ENCODE results near the gene MED12L. TPM values are rescaled to one million over a fixed set of nuclear protein-coding genes. Genes with fewer than 3 reads are reported as not detected.

MED12L gene
- polyA plus RNA-seq, 1 donor from 2014 or later: 28.5 TPM

GRCh38 chr3:151085889-151086483 lies 522 bp downstream of the MED12L start:
- peaks cover 4% of the 10 kb centered on the region for H4K20me1 ChIP-seq (ENCODE audit: insufficient read depth)
- H3K9ac ChIP-seq (ENCODE audit: low read length): peak overlapping the region; percentile 86
- H2AFZ ChIP-seq (ENCODE audit: low read depth, low read length): no peak overlapping the region
- no peaks in the 10 kb centered on the region for H3K9me3 ChIP-seq (ENCODE audit: low read length)
- H3K4me2 ChIP-seq (ENCODE audit: low read length): no peak overlapping the region
- H3K27ac ChIP-seq (ENCODE audit: low read length): peak overlapping the region; percentile 91
- peak overlapping the region; percentile 97 for H3K4me3 ChIP-seq (ENCODE audit: low read length)
- H3K9me2 ChIP-seq (ENCODE audit: insufficient read depth, low read length): no peaks in the 10 kb centered on the region
- no peaks in the 10 kb centered on the region for H3K36me3 ChIP-seq (ENCODE audit: insufficient read depth, low read length)
- no peaks in the 10 kb centered on the region for H3F3A ChIP-seq (ENCODE audit: insufficient read depth, low read length, poor library complexity, severe bottlenecking)
- H3K79me2 ChIP-seq (replicated peaks; ENCODE audit: insufficient read depth, low read length): peaks cover 49% of the 10 kb centered on the region
- H3K27me3 ChIP-seq (ENCODE audit: insufficient read depth, low read depth, low read length): no peaks in the 10 kb centered on the region
- TF ChIP-seq RAD21 (conservative IDR thresholded peaks at IDR 0.05) (no peak), SMC3 (conservative IDR thresholded peaks at IDR 0.05; ENCODE audit: poor library complexity) (no peak), TAF1 (IDR thresholded peaks at IDR 0.05; ENCODE audit: low read depth) (no peak)
- TF ChIP-seq, protein P1, sequence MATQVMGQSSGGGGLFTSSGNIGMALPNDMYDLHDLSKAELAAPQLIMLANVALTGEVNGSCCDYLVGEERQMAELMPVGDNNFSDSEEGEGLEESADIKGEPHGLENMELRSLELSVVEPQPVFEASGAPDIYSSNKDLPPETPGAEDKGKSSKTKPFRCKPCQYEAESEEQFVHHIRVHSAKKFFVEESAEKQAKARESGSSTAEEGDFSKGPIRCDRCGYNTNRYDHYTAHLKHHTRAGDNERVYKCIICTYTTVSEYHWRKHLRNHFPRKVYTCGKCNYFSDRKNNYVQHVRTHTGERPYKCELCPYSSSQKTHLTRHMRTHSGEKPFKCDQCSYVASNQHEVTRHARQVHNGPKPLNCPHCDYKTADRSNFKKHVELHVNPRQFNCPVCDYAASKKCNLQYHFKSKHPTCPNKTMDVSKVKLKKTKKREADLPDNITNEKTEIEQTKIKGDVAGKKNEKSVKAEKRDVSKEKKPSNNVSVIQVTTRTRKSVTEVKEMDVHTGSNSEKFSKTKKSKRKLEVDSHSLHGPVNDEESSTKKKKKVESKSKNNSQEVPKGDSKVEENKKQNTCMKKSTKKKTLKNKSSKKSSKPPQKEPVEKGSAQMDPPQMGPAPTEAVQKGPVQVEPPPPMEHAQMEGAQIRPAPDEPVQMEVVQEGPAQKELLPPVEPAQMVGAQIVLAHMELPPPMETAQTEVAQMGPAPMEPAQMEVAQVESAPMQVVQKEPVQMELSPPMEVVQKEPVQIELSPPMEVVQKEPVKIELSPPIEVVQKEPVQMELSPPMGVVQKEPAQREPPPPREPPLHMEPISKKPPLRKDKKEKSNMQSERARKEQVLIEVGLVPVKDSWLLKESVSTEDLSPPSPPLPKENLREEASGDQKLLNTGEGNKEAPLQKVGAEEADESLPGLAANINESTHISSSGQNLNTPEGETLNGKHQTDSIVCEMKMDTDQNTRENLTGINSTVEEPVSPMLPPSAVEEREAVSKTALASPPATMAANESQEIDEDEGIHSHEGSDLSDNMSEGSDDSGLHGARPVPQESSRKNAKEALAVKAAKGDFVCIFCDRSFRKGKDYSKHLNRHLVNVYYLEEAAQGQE (IDR thresholded peaks at IDR 0.05; ENCODE audit: borderline replicate concordance): no peak

- Histone ChIP-seq H3K4me3 (ENCODE audit: low read length) (peak overlapping the region; percentile 97), H3K36me3 (ENCODE audit: insufficient read depth, low read length) (no peaks in the 10 kb centered on the region), H3K27ac (ENCODE audit: low read length) (peak overlapping the region; percentile 91), H3K27me3 (ENCODE audit: insufficient read depth, low read depth, low read length) (no peaks in the 10 kb centered on the region), H2AFZ (ENCODE audit: low read depth, low read length) (no peak overlapping the region), H3K79me2 (replicated peaks; ENCODE audit: insufficient read depth, low read length) (peaks cover 57% of the 10 kb centered on the region), H3K9ac (ENCODE audit: low read length) (peak overlapping the region; percentile 86), H4K20me1 (ENCODE audit: insufficient read depth) (peaks cover 6% of the 10 kb centered on the region), H3K4me2 (ENCODE audit: low read length) (peak overlapping the region; percentile 59), H3F3A (ENCODE audit: insufficient read depth, low read length, poor library complexity, severe bottlenecking) (no peaks in the 10 kb centered on the region), H3K9me2 (ENCODE audit: insufficient read depth, low read length) (no peaks in the 10 kb centered on the region), H3K9me3 (ENCODE audit: low read length) (no peaks in the 10 kb centered on the region)
- TF ChIP-seq CTCF (IDR thresholded peaks at IDR 0.05; ENCODE audit: poor library complexity, severe bottlenecking) (peak; percentile 84), EP300 (conservative IDR thresholded peaks at IDR 0.05; ENCODE audit: poor library complexity, severe bottlenecking) (peak; percentile 18), EZH2 (IDR thresholded peaks at IDR 0.05; ENCODE audit: borderline replicate concordance, insufficient read depth, low read length, poor library complexity, severe bottlenecking) (no peak), SMC3 (conservative IDR thresholded peaks at IDR 0.05; ENCODE audit: poor library complexity) (peak; percentile 90), POLR2AphosphoS5 (IDR thresholded peaks at IDR 0.05) (peak; percentile 54), MXI1 (conservative IDR thresholded peaks at IDR 0.05; ENCODE audit: poor library complexity, severe bottlenecking) (peak; percentile 11), RAD21 (conservative IDR thresholded peaks at IDR 0.05) (peak; percentile 79), TAF1 (IDR thresholded peaks at IDR 0.05; ENCODE audit: low read depth) (peak; percentile 74)
- TF ChIP-seq, protein P1 (IDR thresholded peaks at IDR 0.05; ENCODE audit: borderline replicate concordance): no peak
These were observed 1.3 kb downstream of the MED12L start for GRCh38 chr3:151086484-151087456.
